CD14-positive monocyte (primary cell): ENCODE measurements around the gene CTDSPL. TPM values are rescaled to one million over a fixed set of nuclear protein-coding genes. Genes with fewer than 3 reads are reported as not detected.

Experiments used
- DNase-seq, 3 donors: peaks; one replicate each; pipeline ENCODE4 v3.0.0-alpha.2; 2011 to 2022
- H2AFZ ChIP-seq: 2 replicates; pipeline ENCODE4 v1.6.0; 2012; ENCODE audit warnings: mild to moderate bottlenecking, low read depth, low read length, inconsistent platforms; ENCODE audit not compliant: insufficient read depth, poor library complexity, severe bottlenecking
- H3K27ac ChIP-seq, 2 donors: 1 replicate in 1 of 2; 2 replicates in 1 of 2; pipeline ENCODE4 v1.5.1; 2012 to 2013; ENCODE audit warnings: low read length in 2 of 2, control low read depth in 1 of 2, inconsistent platforms in 1 of 2, low read depth in 1 of 2, mild to moderate bottlenecking in 1 of 2
- H3K27me3 ChIP-seq, 2 donors: one replicate each; pipeline versions ENCODE4 v1.6.0 to v1.6.1; 2011 to 2013; ENCODE audit warnings: low read length in 2 of 2; ENCODE audit not compliant: control insufficient read depth in 2 of 2, insufficient read depth in 2 of 2
- H3K36me3 ChIP-seq, 2 donors: replicated peaks in 1 of 2; 1 replicate in 1 of 2; 2 replicates in 1 of 2; pipeline versions ENCODE4 v1.5.1 to v1.6.1; 2012 to 2013; ENCODE audit warnings: low read length in 2 of 2, control low read depth in 1 of 2, inconsistent platforms in 1 of 2, mild to moderate bottlenecking in 1 of 2; ENCODE audit not compliant: insufficient read depth in 2 of 2, control insufficient read depth in 1 of 2
- H3K4me1 ChIP-seq, 2 donors: 1 replicate in 1 of 2; 2 replicates in 1 of 2; pipeline versions ENCODE4 v1.5.1 to v1.6.1; 2012 to 2013; ENCODE audit warnings: low read length in 2 of 2, control low read depth in 1 of 2, inconsistent platforms in 1 of 2, mild to moderate bottlenecking in 1 of 2, moderate library complexity in 1 of 2; ENCODE audit not compliant: insufficient read depth in 2 of 2, control insufficient read depth in 1 of 2
- H3K4me2 ChIP-seq: replicated peaks from 2 replicates; pipeline ENCODE3; 2012; ENCODE audit warnings: low read length, moderate library complexity, mild to moderate bottlenecking; ENCODE audit not compliant: poor library complexity, severe bottlenecking; ENCODE audit errors: extremely low read depth
- H3K4me3 ChIP-seq, 3 experiments: fragments of 200-600 bp in 1 of 3; sonication (generic) in 1 of 3; replicated peaks in 1 of 3; 1 replicate in 2 of 3; 2 replicates in 1 of 3; pipeline ENCODE4 v1.5.1; 2011 to 2013; ENCODE audit warnings: low read length in 3 of 3, mild to moderate bottlenecking in 3 of 3, control low read depth in 2 of 3, low read depth in 2 of 3, inconsistent platforms in 1 of 3, moderate library complexity in 1 of 3
- H3K79me2 ChIP-seq: 2 replicates; pipeline ENCODE4 v1.6.0; 2012; ENCODE audit warnings: mild to moderate bottlenecking, control low read depth, inconsistent platforms, low read length, moderate library complexity; ENCODE audit not compliant: insufficient read depth
- H3K9ac ChIP-seq: 2 replicates; pipeline ENCODE4 v1.6.0; 2017; ENCODE audit warnings: low read length, mild to moderate bottlenecking; ENCODE audit not compliant: insufficient read depth, poor library complexity, severe bottlenecking
- H3K9me3 ChIP-seq, 2 donors: replicated peaks in 1 of 2; 1 replicate in 1 of 2; 2 replicates in 1 of 2; pipeline versions ENCODE4 v1.5.1 to v1.6.1; 2012 to 2013; ENCODE audit warnings: low read length in 2 of 2, control low read depth in 1 of 2; ENCODE audit not compliant: control insufficient read depth in 1 of 2, insufficient read depth in 1 of 2
- H4K20me1 ChIP-seq: 2 replicates; pipeline ENCODE4 v1.6.0; 2012; ENCODE audit warnings: mild to moderate bottlenecking, low read length, control low read depth, moderate library complexity; ENCODE audit not compliant: insufficient read depth
- H3K27ac Mint-ChIP-seq, 7 donors: one replicate each; pipeline ENCODE4 v1.8.0; 2020; ENCODE audit warnings: mild to moderate bottlenecking in 7 of 7, mixed read lengths in 7 of 7, moderate library complexity in 6 of 7, inconsistent platforms in 2 of 7
- H3K27me3 Mint-ChIP-seq, 3 donors: one replicate each; pipeline ENCODE4 v1.8.0; 2021 to 2022; ENCODE audit warnings: low read depth in 3 of 3, mild to moderate bottlenecking in 3 of 3, mixed read lengths in 3 of 3, moderate library complexity in 3 of 3, inconsistent platforms in 1 of 3
- H3K36me3 Mint-ChIP-seq, 2 donors: one replicate each; pipeline ENCODE4 v1.8.0; 2020; ENCODE audit warnings: mixed read lengths in 2 of 2, inconsistent platforms in 1 of 2, mild to moderate bottlenecking in 1 of 2
- H3K4me1 Mint-ChIP-seq: one replicate; pipeline ENCODE4 v1.8.0; 2020; ENCODE audit warnings: mild to moderate bottlenecking, mixed read lengths
- H3K4me3 Mint-ChIP-seq, 2 donors: one replicate each; pipeline ENCODE4 v1.8.0; 2020; ENCODE audit warnings: mild to moderate bottlenecking in 2 of 2, mixed read lengths in 2 of 2, moderate library complexity in 1 of 2
- H3K9me3 Mint-ChIP-seq, 7 donors: one replicate each; pipeline ENCODE4 v1.8.0; 2020 to 2022; ENCODE audit warnings: mixed read lengths in 7 of 7, mild to moderate bottlenecking in 6 of 7, moderate library complexity in 6 of 7, inconsistent platforms in 2 of 7
- CTCF ChIP-seq: fragments of 200-600 bp; IDR thresholded peaks from one replicate; pipeline ENCODE4 v1.8.0; 2022; ENCODE audit warnings: antibody characterized with exemption, mild to moderate bottlenecking
- WGBS: methylation state at CpG from one replicate; pipeline ENCODE4 v1.1.5; 2013; ENCODE audit warnings: missing lambda C conversion rate; ENCODE audit not compliant: insufficient coverage; 5-methylcytosine and 5-hydroxymethylcytosine counted together
- intact Hi-C, 2 donors: fragments of 100-400 bp; cut with micrococcal nuclease; formaldehyde crosslinking; loops; one replicate each; pipeline versions ENCODE4 v1.15.0 to v1.15.1; 2023
- polyA plus RNA-seq, 3 donors: library from polyadenylated mRNA; depleted of rRNA in 1 of 3; unstranded in 2 of 3; stranded (reverse) in 1 of 3; fragments of 300-500 nt in 2 of 3; fragments of >200 nt in 1 of 3; fragmentation: Illumina TruSeq in 2 of 3; gene quantifications; 1 replicate in 2 of 3; 2 replicates in 1 of 3; pipeline ENCODE4 v1.2.3, GENCODE V29; 2012 to 2021

Gene CTDSPL
- polyA plus RNA-seq, 3 donors: 0.15 to 0.69 (median 0.33) TPM

GRCh38 chr3:37847689-37848088, 14.0 kb upstream of the CTDSPL start:
- TF ChIP-seq CTCF: no peak
- H3K4me2 ChIP-seq: no peak overlapping the region
- Mint-ChIP-seq H3K27ac (no peak overlapping the region), H3K4me3 (no peak overlapping the region), H3K36me3 (peaks cover 5 to 11% of the 10 kb centered on the region in 2 donors), H3K27me3 (peaks cover 0 to 2% (median 0%) of the 10 kb centered on the region in 3 donors), H3K4me1 (no peaks in the 10 kb centered on the region), H3K9me3 (peaks cover 0 to 3% (median 2%) of the 10 kb centered on the region in 7 donors)
- WGBS: 83% methylated on average over 2 of the region's 4 CpGs
- no peaks in the 10 kb centered on the region for H3K36me3 ChIP-seq
- H3K27ac ChIP-seq: no peak overlapping the region
- H3K4me3 ChIP-seq: no peak overlapping the region
- intact Hi-C loops: no loop called here
- no peaks in the 10 kb centered on the region for H3K27me3 ChIP-seq
- DNase-seq: no peak
- no peaks in the 10 kb centered on the region for H4K20me1 ChIP-seq
- no peak overlapping the region for H2AFZ ChIP-seq
- H3K9me3 ChIP-seq: no peaks in the 10 kb centered on the region
- no peaks in the 10 kb centered on the region for H3K4me1 ChIP-seq
- no peak overlapping the region for H3K9ac ChIP-seq
- no peaks in the 10 kb centered on the region for H3K79me2 ChIP-seq

- no peak for DNase-seq
- no peak overlapping the region for H3K4me3 ChIP-seq
- 87% methylated on average over 5 of the region's 11 CpGs for WGBS
- Mint-ChIP-seq H3K27me3 (peaks cover 0 to 2% (median 0%) of the 10 kb centered on the region in 3 donors), H3K36me3 (peaks cover 5 to 11% of the 10 kb centered on the region in 2 donors), H3K27ac (no peak overlapping the region), H3K4me1 (no peaks in the 10 kb centered on the region), H3K4me3 (no peak overlapping the region), H3K9me3 (peaks cover 0 to 3% (median 2%) of the 10 kb centered on the region in 7 donors)
- no peaks in the 10 kb centered on the region for H4K20me1 ChIP-seq
- intact Hi-C loops: no loop called here
- H3K27me3 ChIP-seq: no peaks in the 10 kb centered on the region
- no peaks in the 10 kb centered on the region for H3K79me2 ChIP-seq
- no peaks in the 10 kb centered on the region for H3K4me1 ChIP-seq
- no peaks in the 10 kb centered on the region for H3K9me3 ChIP-seq
- H3K27ac ChIP-seq: no peak overlapping the region
- no peak for TF ChIP-seq CTCF
- H3K9ac ChIP-seq: no peak overlapping the region
- H2AFZ ChIP-seq: no peak overlapping the region
- no peak overlapping the region for H3K4me2 ChIP-seq
- no peaks in the 10 kb centered on the region for H3K36me3 ChIP-seq
These were observed 12.3 kb upstream of the CTDSPL start for GRCh38 chr3:37849146-37849923.
